ENCODE measurements around the gene THAP8. TPM values are rescaled to one million over a fixed set of nuclear protein-coding genes. Genes with fewer than 3 reads are reported as not detected.

The THAP8 gene
- total and polyA plus RNA-seq, 2 donors (not counting 3 experiments of a cell fraction or from before 2014, with no cell fraction given): 2.9 to 6.6 TPM

GRCh38 chr19:36082916-36083315 lies 28.8 kb upstream of the THAP8 start:
- TF ChIP-seq POLR2A (IDR thresholded peaks at IDR 0.05; ENCODE audit: low read depth, low read length) (no peak), GATA2 (IDR thresholded peaks at IDR 0.05; ENCODE audit: insufficient read depth, insufficient read length, low read depth, low read length) (no peak), MAX (IDR thresholded peaks at IDR 0.05; ENCODE audit: insufficient read depth, insufficient read length) (no peak), FOS (IDR thresholded peaks at IDR 0.05; ENCODE audit: borderline replicate concordance, insufficient read depth, low read length) (no peak), POLR2AphosphoS5 (IDR thresholded peaks at IDR 0.05; ENCODE audit: insufficient read depth, low read depth, low read length) (no peak), CTCF (IDR thresholded peaks at IDR 0.05; ENCODE audit: extremely low read depth in 1 of 2, insufficient read depth in 1 of 2, low read depth in 1 of 2, low read length in 2 of 2) (no peak), MYC (IDR thresholded peaks at IDR 0.05; ENCODE audit: low read depth, low read length) (no peak), EZH2 (IDR thresholded peaks at IDR 0.05; ENCODE audit: borderline replicate concordance, low read depth, low read length, severe bottlenecking) (no peak), JUN (IDR thresholded peaks at IDR 0.05; ENCODE audit: borderline replicate concordance, insufficient read depth, insufficient read length, low read depth) (no peak)
- BruUV-seq (replicated peaks): no TSS peak
- Histone ChIP-seq H4K20me1 (replicated peaks; ENCODE audit: control insufficient read depth, extremely low read depth, insufficient read depth, low read length) (no peaks in the 10 kb centered on the region), H2AFZ (ENCODE audit: low read depth, low read length) (no peak overlapping the region), H3K4me3 (replicated peaks in 1 of 3; ENCODE audit: insufficient read depth in 1 of 3, low read depth in 1 of 3, low read length in 3 of 3) (no peak overlapping the region), H3K36me3 (ENCODE audit: control insufficient read depth in 2 of 2, extremely low read depth in 1 of 2, insufficient read depth in 2 of 2, low read length in 2 of 2) (peaks cover 7 to 11% of the 10 kb centered on the region in 2 experiments), H3K9ac (replicated peaks; ENCODE audit: extremely low read depth, insufficient read depth, low read length) (no peak overlapping the region), H3K4me1 (ENCODE audit: control insufficient read depth, extremely low read depth, insufficient read depth, low read length) (no peaks in the 10 kb centered on the region), H3K27me3 (ENCODE audit: control insufficient read depth in 2 of 2, insufficient read depth in 2 of 2, low read length in 2 of 2) (no peaks in the 10 kb centered on the region), H3K4me2 (ENCODE audit: insufficient read depth, low read length) (no peak overlapping the region), H3K79me2 (ENCODE audit: control insufficient read depth, insufficient read depth, low read length) (no peaks in the 10 kb centered on the region), H3K9me3 (replicated peaks; ENCODE audit: control insufficient read depth, insufficient read depth, low read length) (no peaks in the 10 kb centered on the region), H3K27ac (ENCODE audit: insufficient read depth, low read depth, low read length) (no peak overlapping the region), H3K9me1 (replicated peaks; ENCODE audit: control insufficient read depth, extremely low read depth, insufficient read depth, low read length) (no peaks in the 10 kb centered on the region)
- POLR2A ChIA-PET: no interaction called here
- no peak for FAIRE-seq
- DNase-seq (ENCODE audit: low read depth, low spot score): no peak
- intact Hi-C loops (cut with micrococcal nuclease): no loop called here
- dilution Hi-C loops (cut with MboI; ENCODE audit: extremely low pct_ligation_motif_present, low sequenced_read_pairs): no loop called here
- CTCF ChIA-PET: interaction anchor here (2.0 kb wide), 1 partner anchor 12 kb away, joined by 7 read pairs; no protein-coding TSS in a partner anchor
